Spleen (tissue), 11 donors: Measurements from ENCODE around the gene NAA35. TPM values are rescaled to one million over a fixed set of nuclear protein-coding genes. Genes with fewer than 3 reads are reported as not detected.

Source experiments
- DNase-seq: peaks from one replicate; pipeline ENCODE4 v3.0.0-alpha.2; 2020
- H3K27ac ChIP-seq, 8 donors: fragments of 200-600 bp; sonication (generic) in 7 of 8; 1 replicate in 4 of 8; 2 replicates in 4 of 8; pipeline versions ENCODE4 v1.5.0 to v1.8.0; 2016 to 2021; ENCODE audit warnings: inconsistent platforms in 4 of 8, mild to moderate bottlenecking in 4 of 8, moderate library complexity in 1 of 8
- H3K27me3 ChIP-seq, 7 donors: fragments of 200-600 bp; sonication (generic) in 6 of 7; replicated peaks in 1 of 7; 1 replicate in 4 of 7; 2 replicates in 3 of 7; pipeline versions ENCODE4 v1.5.0 to v1.8.0; 2016 to 2021; ENCODE audit warnings: inconsistent platforms in 3 of 7, mild to moderate bottlenecking in 1 of 7
- H3K36me3 ChIP-seq, 6 donors: fragments of 200-600 bp; sonication (generic) in 5 of 6; 1 replicate in 4 of 6; 2 replicates in 2 of 6; pipeline versions ENCODE4 v1.5.0 to v1.8.0; 2016 to 2021; ENCODE audit warnings: inconsistent platforms in 2 of 6
- H3K4me1 ChIP-seq, 6 donors: fragments of 200-600 bp; sonication (generic) in 5 of 6; 1 replicate in 3 of 6; 2 replicates in 3 of 6; pipeline versions ENCODE4 v1.5.0 to v1.8.0; 2016 to 2021; ENCODE audit warnings: inconsistent platforms in 3 of 6
- H3K4me3 ChIP-seq, 8 donors: fragments of 200-600 bp; sonication (generic) in 7 of 8; 1 replicate in 4 of 8; 2 replicates in 4 of 8; pipeline versions ENCODE4 v1.5.0 to v1.8.0; 2016 to 2021; ENCODE audit warnings: inconsistent platforms in 4 of 8, mild to moderate bottlenecking in 4 of 8, moderate library complexity in 2 of 8
- H3K9me3 ChIP-seq, 8 donors: fragments of 200-600 bp; sonication (generic) in 7 of 8; 1 replicate in 4 of 8; 2 replicates in 4 of 8; pipeline versions ENCODE4 v1.5.0 to v1.8.0; 2016 to 2021; ENCODE audit warnings: inconsistent platforms in 4 of 8
- POLR2A ChIP-seq, 3 donors: fragments of 450-650 bp; IDR thresholded peaks; one replicate each; pipeline ENCODE4 v1.5.1; 2017; ENCODE audit warnings: antibody characterized with exemption in 3 of 3, mild to moderate bottlenecking in 1 of 3
- POLR2AphosphoS5 ChIP-seq, 3 donors: sonication (generic); formaldehyde crosslinking; IDR thresholded peaks; one replicate each; pipeline ENCODE4 v1.5.1; 2017; ENCODE audit warnings: antibody characterized with exemption in 3 of 3
- WGBS, 5 donors: extraction: QIAGEN DNeasy Blood & Tissue Kit in 3 of 5; methylation state at CpG; one replicate each; pipeline versions ENCODE4 v1.1.5 to v1.1.7; 2013 to 2018; 5-methylcytosine and 5-hydroxymethylcytosine counted together
- intact Hi-C: fragments of 100-400 bp; cut with DNase I; formaldehyde crosslinking; loops from one replicate; pipeline ENCODE4 v1.15.0; 2023; ENCODE audit warnings: low total_unique reads
- polyA plus RNA-seq, 3 donors: library from polyadenylated mRNA; stranded (reverse); fragments of 200-250 nt; gene quantifications; one replicate each; pipeline ENCODE4 v1.2.1, GENCODE V29; 2013
- total RNA-seq, 7 donors: library from RNA; depleted of rRNA in 3 of 7; stranded (reverse); fragments of >200 nt in 3 of 7; fragmentation: NEBNext Ultra II Directional in 4 of 7; extraction: Animal tissue kit (Norgen Biotek cat#: 25700) in 4 of 7; gene quantifications; one replicate each; pipeline versions ENCODE4 v1.1.0 to v1.2.1, GENCODE V29; 2016 to 2021
- TF ChIP-seq, protein P1 (sequence below), 11 experiments: fragments of 200-600 bp in 7 of 11; fragments of 450-650 bp in 4 of 11; sonication (generic) in 4 of 11; IDR thresholded peaks in 8 of 11; conservative IDR thresholded peaks in 3 of 11; 1 replicate in 7 of 11; 2 replicates in 4 of 11; pipeline versions ENCODE4 v1.4.0 to v1.8.0; 2016 to 2021; ENCODE audit warnings: antibody characterized with exemption in 11 of 11, inconsistent platforms in 4 of 11, mild to moderate bottlenecking in 1 of 11
- donor health status: healthy with polysubstance abuse.
- donor health status: DM: no; HTN: no; CAD: no; lungs with moderate emphysema.
- donor health status: DM: no; HTN: no; CAD: no.
- donor health status: Bipolar disorder and iron deficiency.
- donor health status: healthy.
- donor health status: DM: no; HTN: no; CAD: no.
- donor health status: DM: yes; HTN: yes; CAD: no.

NAA35 gene
- total and polyA plus RNA-seq, 10 donors, result 4.2 to 23.7 (median 18.9) TPM

DNA sequence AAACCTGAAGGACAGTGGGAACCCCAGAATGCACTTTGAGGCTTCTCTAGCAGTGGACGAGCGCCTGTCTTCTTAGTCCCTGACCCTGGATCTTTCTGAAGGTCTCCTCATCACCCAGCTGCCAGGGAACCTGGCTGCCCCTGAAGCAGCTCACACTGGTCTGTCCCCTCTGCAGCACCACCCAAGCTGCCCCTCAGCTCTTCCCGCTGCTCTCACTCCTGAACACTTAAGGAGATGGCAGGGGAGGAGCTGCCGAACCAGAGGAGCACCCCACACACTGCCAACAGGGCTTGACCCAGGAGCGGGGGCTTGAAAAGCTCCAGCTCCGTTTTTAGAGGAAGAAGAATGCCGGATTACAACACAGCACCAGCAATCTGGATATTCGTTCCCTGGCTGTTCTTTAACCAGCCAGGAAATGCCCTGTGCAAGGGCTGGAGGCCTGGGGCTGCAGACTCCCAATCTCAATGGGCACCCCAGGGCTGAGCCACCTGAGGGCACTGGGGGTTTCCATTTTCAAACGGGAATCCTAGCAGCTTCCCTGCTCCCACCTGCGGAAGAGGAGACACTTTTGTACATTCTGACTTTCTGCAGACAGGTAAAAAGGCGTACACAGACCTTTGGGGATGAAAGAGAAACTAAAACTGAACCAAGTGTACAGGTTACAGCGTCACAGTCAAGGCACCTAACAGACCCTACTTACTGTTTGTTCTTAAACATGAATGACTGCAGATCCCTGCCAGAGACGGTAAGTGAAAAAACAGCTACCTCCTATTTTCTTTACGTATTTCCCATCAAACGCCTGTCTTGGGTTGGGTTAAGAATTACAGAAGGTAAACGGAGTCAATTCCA, 122.1 kb downstream of the NAA35 start:
- Histone ChIP-seq H3K9me3 (no peaks in the 10 kb centered on the region), H3K36me3 (no peaks in the 10 kb centered on the region), H3K27ac (peak overlapping the region in 1 of 8 donors; percentile 11), H3K4me3 (peak overlapping the region in 1 of 8 donors; percentile 17), H3K27me3 (no peaks in the 10 kb centered on the region), H3K4me1 (peaks cover 0 to 29% (median 7%) of the 10 kb centered on the region in 6 donors)
- WGBS, 5 donors, result 64 to 77% (median 70%) methylated on average over 14 to 16 of the region's 16 CpGs
- no peak for TF ChIP-seq POLR2A (IDR thresholded peaks at IDR 0.05)
- DNase-seq, result no peak
- intact Hi-C loops, result no loop called here

DNA sequence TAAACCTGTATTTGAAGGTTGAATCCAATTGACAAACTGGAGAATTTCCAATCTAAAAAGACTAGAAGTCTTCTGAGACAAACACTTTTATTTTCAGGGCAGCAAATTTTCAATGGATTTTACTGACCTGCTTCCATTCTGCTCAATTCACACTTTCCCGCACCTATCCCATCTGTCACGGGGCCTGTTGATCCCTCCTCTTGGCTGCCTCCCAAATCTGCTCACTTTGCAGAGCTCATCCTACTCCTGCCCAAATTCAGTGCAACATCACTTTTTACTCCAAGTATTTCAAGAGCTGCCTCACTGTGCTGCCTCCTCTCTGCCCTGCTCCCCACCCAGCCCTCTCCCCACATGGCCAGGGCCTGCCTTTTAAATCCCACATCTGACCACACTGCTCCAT, 123.3 kb downstream of the NAA35 start:
- no peak for TF ChIP-seq POLR2AphosphoS5 (IDR thresholded peaks at IDR 0.05)
- TF ChIP-seq, protein P1, sequence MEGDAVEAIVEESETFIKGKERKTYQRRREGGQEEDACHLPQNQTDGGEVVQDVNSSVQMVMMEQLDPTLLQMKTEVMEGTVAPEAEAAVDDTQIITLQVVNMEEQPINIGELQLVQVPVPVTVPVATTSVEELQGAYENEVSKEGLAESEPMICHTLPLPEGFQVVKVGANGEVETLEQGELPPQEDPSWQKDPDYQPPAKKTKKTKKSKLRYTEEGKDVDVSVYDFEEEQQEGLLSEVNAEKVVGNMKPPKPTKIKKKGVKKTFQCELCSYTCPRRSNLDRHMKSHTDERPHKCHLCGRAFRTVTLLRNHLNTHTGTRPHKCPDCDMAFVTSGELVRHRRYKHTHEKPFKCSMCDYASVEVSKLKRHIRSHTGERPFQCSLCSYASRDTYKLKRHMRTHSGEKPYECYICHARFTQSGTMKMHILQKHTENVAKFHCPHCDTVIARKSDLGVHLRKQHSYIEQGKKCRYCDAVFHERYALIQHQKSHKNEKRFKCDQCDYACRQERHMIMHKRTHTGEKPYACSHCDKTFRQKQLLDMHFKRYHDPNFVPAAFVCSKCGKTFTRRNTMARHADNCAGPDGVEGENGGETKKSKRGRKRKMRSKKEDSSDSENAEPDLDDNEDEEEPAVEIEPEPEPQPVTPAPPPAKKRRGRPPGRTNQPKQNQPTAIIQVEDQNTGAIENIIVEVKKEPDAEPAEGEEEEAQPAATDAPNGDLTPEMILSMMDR (IDR thresholded peaks at IDR 0.05 in 8 of 11, conservative IDR thresholded peaks at IDR 0.05 in 3 of 11), result no peak
- TF ChIP-seq POLR2A (IDR thresholded peaks at IDR 0.05), result no peak
- Histone ChIP-seq H3K9me3 (no peaks in the 10 kb centered on the region), H3K4me1 (peaks cover 0 to 40% (median 7%) of the 10 kb centered on the region in 6 donors), H3K27ac (no peak overlapping the region), H3K4me3 (no peak overlapping the region), H3K27me3 (no peaks in the 10 kb centered on the region), H3K36me3 (no peaks in the 10 kb centered on the region)
- 82 to 96% (median 91%) methylated on average over 2 of the region's 2 CpGs for WGBS, 5 donors
- intact Hi-C loops, result no loop called here
- DNase-seq, result no peak

DNA sequence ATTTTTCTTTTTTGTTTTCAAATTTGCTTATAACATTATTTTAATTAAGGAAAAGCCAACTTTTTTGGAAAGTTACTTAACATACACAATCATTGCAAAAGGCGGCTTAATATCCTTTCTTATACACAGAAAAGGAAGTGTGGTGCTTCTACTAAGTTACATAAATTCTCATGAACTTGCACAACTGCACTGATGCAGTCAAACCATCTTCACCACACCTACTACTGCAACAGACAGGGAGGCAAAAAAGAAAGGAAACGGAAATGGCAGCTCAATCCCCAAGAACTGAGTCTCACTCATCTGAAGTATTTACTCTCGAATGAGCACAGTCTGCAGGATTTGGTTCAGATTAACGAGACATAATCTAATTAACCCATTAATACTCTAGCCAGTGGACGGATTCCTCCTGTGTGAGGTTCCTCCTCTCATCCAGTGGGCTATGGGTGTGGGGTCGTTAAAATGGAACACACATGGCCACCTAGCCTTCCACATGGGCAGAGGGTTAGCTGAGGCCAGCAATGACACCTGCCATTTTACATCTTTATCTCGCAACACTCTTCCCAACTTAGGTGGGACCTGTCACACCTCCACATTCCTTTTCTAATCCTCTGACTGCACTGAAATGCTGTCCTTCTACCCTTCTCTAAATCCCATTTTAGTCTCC, 128.4 kb downstream of the NAA35 start:
- DNase-seq, result no peak
- intact Hi-C loops, result no loop called here

More for the DNA sequence above, 128.4 kb downstream of the NAA35 start:
- Histone ChIP-seq H3K4me3 (no peak overlapping the region), H3K27ac (peak overlapping the region in 3 of 8 donors; percentile 32 to 66 (median 52)), H3K27me3 (no peaks in the 10 kb centered on the region), H3K9me3 (no peaks in the 10 kb centered on the region), H3K36me3 (no peaks in the 10 kb centered on the region), H3K4me1 (peaks cover 0 to 30% (median 0%) of the 10 kb centered on the region in 6 donors)
- 51 to 78% (median 70%) methylated on average over 7 of the region's 7 CpGs for WGBS, 5 donors
- TF ChIP-seq, protein P1 (IDR thresholded peaks at IDR 0.05 in 8 of 11, conservative IDR thresholded peaks at IDR 0.05 in 3 of 11), result no peak
- no peak for TF ChIP-seq POLR2AphosphoS5 (IDR thresholded peaks at IDR 0.05)
- TF ChIP-seq POLR2A (IDR thresholded peaks at IDR 0.05), result no peak

Other genes starting within 250 kb of the NAA35 start
- gene AGTPBP1, start 199.2 kb upstream of the NAA35 start, total RNA-seq, result 10 to 100 TPM; 46.4 to 83.6 (median 53.3) TPM
- 1 to 10 TPM; 5.3 to 8.9 (median 7.7) TPM for gene AGTPBP1, start 199.2 kb upstream of the NAA35 start, polyA plus RNA-seq
- gene GOLM1, start 158.4 kb downstream of the NAA35 start, total RNA-seq, result 10 to 100 TPM; 44.5 to 76.3 (median 53.9) TPM
- gene GOLM1, start 158.4 kb downstream of the NAA35 start, polyA plus RNA-seq, result 10 to 100 TPM in 1 of 3 donors, 1 to 10 TPM in 2; 4.8 to 17.9 (median 6.7) TPM